Measurements from ENCODE around the gene ZNF777.
"Not testable (repeated sequence)": the region's sequence is repeated elsewhere in the genome, so short reads cannot be mapped to it uniquely, and the experiment has no call there.

ZNF777 gene

GRCh38 chr7:149404825-149405224, 56.0 kb downstream of the ZNF777 start:
- in situ Hi-C loops (cut with MboI; ENCODE audit: low pct_unique_long_range_greater_than_20kb, low sequenced_read_pairs, unreplicated experiment) = no loop called here
- no peak for TF ChIP-seq CTCF (IDR thresholded peaks at IDR 0.05; ENCODE audit: extremely low read depth, insufficient read depth, missing control alignments)
- no peak for DNase-seq (ENCODE audit: low spot score)

DNA sequence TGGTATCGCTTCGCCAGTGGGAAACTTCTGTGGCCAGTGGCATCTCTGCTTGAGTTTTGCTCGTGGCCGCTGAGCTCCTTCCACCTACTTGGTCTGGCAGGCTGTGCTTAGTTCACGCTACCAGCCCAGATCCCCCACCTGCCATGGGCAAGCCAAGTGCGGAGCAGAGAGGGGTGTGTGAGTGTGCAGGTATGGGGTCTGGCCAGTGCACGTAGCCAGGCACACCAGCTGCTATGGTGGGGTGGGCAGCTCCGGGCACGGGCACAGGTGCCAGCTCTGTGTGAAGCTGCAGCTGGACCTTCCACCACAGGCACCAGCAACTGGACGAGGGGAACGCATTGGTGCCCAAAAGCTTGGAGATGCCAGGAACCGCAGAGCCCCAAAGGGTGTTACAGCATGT, 56.5 kb downstream of the ZNF777 start:
- no peak for DNase-seq (ENCODE audit: low spot score)
- no peak for TF ChIP-seq CTCF (IDR thresholded peaks at IDR 0.05; ENCODE audit: extremely low read depth, insufficient read depth, missing control alignments)
- in situ Hi-C loops (cut with MboI; ENCODE audit: low pct_unique_long_range_greater_than_20kb, low sequenced_read_pairs, unreplicated experiment) = no loop called here

GRCh38 chr7:149398195-149398820, 62.6 kb downstream of the ZNF777 start:
- no peak for DNase-seq (ENCODE audit: low spot score)
- TF ChIP-seq CTCF (IDR thresholded peaks at IDR 0.05; ENCODE audit: extremely low read depth, insufficient read depth, missing control alignments) = no peak
- in situ Hi-C loops (cut with MboI; ENCODE audit: low pct_unique_long_range_greater_than_20kb, low sequenced_read_pairs, unreplicated experiment) = no loop called here

GRCh38 chr7:149397470-149398043, 63.3 kb downstream of the ZNF777 start:
- in situ Hi-C loops (cut with MboI; ENCODE audit: low pct_unique_long_range_greater_than_20kb, low sequenced_read_pairs, unreplicated experiment) = no loop called here
- no peak for TF ChIP-seq CTCF (IDR thresholded peaks at IDR 0.05; ENCODE audit: extremely low read depth, insufficient read depth, missing control alignments)
- DNase-seq (ENCODE audit: low spot score) = no peak

GRCh38 chr7:149388550-149389335, 72.1 kb downstream of the ZNF777 start:
- DNase-seq (ENCODE audit: low spot score); in situ Hi-C loops (cut with MboI; ENCODE audit: low pct_unique_long_range_greater_than_20kb, low sequenced_read_pairs, unreplicated experiment): not testable (repeated sequence)

GRCh38 chr7:149386514-149386913, 74.3 kb downstream of the ZNF777 start:
- DNase-seq (ENCODE audit: low spot score); in situ Hi-C loops (cut with MboI; ENCODE audit: low pct_unique_long_range_greater_than_20kb, low sequenced_read_pairs, unreplicated experiment): not testable (repeated sequence)

DNA sequence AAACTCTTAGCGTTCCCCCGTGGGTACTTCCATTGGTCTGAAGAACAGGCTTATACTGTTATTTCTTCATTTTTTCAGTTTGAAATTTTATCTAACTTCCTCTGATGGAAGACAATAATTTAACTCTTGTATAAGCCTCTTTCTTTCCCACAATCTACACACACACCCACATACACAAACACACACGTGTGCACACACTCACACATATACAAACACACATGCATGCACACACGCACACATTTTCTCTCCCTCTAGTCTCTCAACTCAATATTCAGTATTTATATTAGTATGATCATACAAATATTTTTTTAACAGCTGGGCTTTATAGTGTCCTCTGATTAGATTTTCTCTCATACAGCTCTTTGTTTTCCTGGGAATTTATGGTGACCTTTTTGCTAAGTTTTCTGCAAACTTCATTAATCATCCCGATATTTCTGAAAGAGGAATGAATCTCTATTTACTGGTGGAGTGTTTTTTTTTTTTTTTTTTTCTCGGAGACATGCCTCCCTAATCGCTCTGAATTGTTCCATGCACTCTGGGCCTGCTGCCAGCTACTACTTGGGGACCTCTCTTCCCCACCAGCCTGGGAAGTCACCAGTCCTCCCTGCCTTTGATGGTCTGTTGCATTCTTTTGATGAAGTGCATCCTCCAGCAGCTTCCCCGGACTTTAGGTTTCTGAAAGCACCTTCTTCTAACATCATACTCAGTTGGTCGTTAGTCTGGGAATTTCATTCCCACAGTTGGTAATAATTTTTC, 75.5 kb downstream of the ZNF777 start:
- in situ Hi-C loops (cut with MboI; ENCODE audit: low pct_unique_long_range_greater_than_20kb, low sequenced_read_pairs, unreplicated experiment) = no loop called here
- DNase-seq (ENCODE audit: low spot score) = no peak

More for the DNA sequence above, 75.5 kb downstream of the ZNF777 start:
- no peak for TF ChIP-seq CTCF (IDR thresholded peaks at IDR 0.05; ENCODE audit: extremely low read depth, insufficient read depth, missing control alignments)

Measured in GM13977 (cell line).